ENCODE results near the gene GLIS1.

Gene GLIS1

GRCh38 chr1:53502641-53503432 lies 236.1 kb downstream of the GLIS1 start:
- DNase-seq (ENCODE audit: low read depth, low spot score), result no peak
- H3K4me3 ChIP-seq (ENCODE audit: low read length), result no peak overlapping the region

GRCh38 chr1:53501065-53502005 lies 237.6 kb downstream of the GLIS1 start:
- DNase-seq (ENCODE audit: low read depth, low spot score), result no peak
- no peak overlapping the region for H3K4me3 ChIP-seq (ENCODE audit: low read length)

- H3K4me3 ChIP-seq (ENCODE audit: low read length), result no peak overlapping the region
- DNase-seq (ENCODE audit: low read depth, low spot score), result no peak
Measured at GRCh38 chr1:53500204-53501064, 238.5 kb downstream of the GLIS1 start.

GRCh38 chr1:53499257-53500203 lies 239.4 kb downstream of the GLIS1 start:
- no peak for DNase-seq (ENCODE audit: low read depth, low spot score)
- H3K4me3 ChIP-seq (ENCODE audit: low read length), result no peak overlapping the region

GRCh38 chr1:53498555-53499131 lies 240.3 kb downstream of the GLIS1 start:
- no peak overlapping the region for H3K4me3 ChIP-seq (ENCODE audit: low read length)
- no peak for DNase-seq (ENCODE audit: low read depth, low spot score)

- H3K4me3 ChIP-seq (ENCODE audit: low read length), result no peak overlapping the region
- DNase-seq (ENCODE audit: low read depth, low spot score), result no peak
Measured at GRCh38 chr1:53495633-53496345, 243.2 kb downstream of the GLIS1 start.

- DNase-seq (ENCODE audit: low read depth, low spot score), result no peak
- H3K4me3 ChIP-seq (ENCODE audit: low read length), result no peak overlapping the region
Measured at GRCh38 chr1:53490351-53490750, 248.6 kb downstream of the GLIS1 start.

GRCh38 chr1:53486395-53487026 lies 252.5 kb downstream of the GLIS1 start:
- no peak overlapping the region for H3K4me3 ChIP-seq (ENCODE audit: low read length)
- DNase-seq (ENCODE audit: low read depth, low spot score), result no peak

GRCh38 chr1:53485478-53486394 lies 253.2 kb downstream of the GLIS1 start:
- no peak overlapping the region for H3K4me3 ChIP-seq (ENCODE audit: low read length)
- peak; percentile 61 for DNase-seq (ENCODE audit: low read depth, low spot score)

GRCh38 chr1:53484705-53485477 lies 254.1 kb downstream of the GLIS1 start:
- no peak for DNase-seq (ENCODE audit: low read depth, low spot score)
- H3K4me3 ChIP-seq (ENCODE audit: low read length), result no peak overlapping the region

- no peak for DNase-seq (ENCODE audit: low read depth, low spot score)
Measured at GRCh38 chr1:53483656-53484055, 255.3 kb downstream of the GLIS1 start.

GRCh38 chr1:53483170-53483569 lies 255.8 kb downstream of the GLIS1 start:
- H3K4me3 ChIP-seq (ENCODE audit: low read length), result no peak overlapping the region
- no peak for DNase-seq (ENCODE audit: low read depth, low spot score)

More at GRCh38 chr1:53483656-53484055, 255.3 kb downstream of the GLIS1 start:
- H3K4me3 ChIP-seq (ENCODE audit: low read length), result no peak overlapping the region

GRCh38 chr1:53482441-53483153 lies 256.4 kb downstream of the GLIS1 start:
- DNase-seq (ENCODE audit: low read depth, low spot score), result no peak
- no peak overlapping the region for H3K4me3 ChIP-seq (ENCODE audit: low read length)

- no peak for DNase-seq (ENCODE audit: low read depth, low spot score)
- no peak overlapping the region for H3K4me3 ChIP-seq (ENCODE audit: low read length)
Measured at GRCh38 chr1:53481456-53481855, 257.5 kb downstream of the GLIS1 start.

- H3K4me3 ChIP-seq (ENCODE audit: low read length), result no peak overlapping the region
- DNase-seq (ENCODE audit: low read depth, low spot score), result no peak
Measured at GRCh38 chr1:53480678-53481077, 258.3 kb downstream of the GLIS1 start.

Measured in Jurkat, Clone E6-1 (cell line).